AG09319 (cell line): ENCODE results near the gene TAF8.
A peak's percentile ranks its signal among the peaks of the same experiment; 100 is the strongest.

Experiments
- DNase-seq: peaks from one replicate; pipeline ENCODE4 v3.0.0-alpha.2; 2010; ENCODE audit warnings: low read depth; ENCODE audit errors: extremely low read depth
- TF ChIP-seq, protein P1 (sequence below): IDR thresholded peaks from 2 replicates; pipeline ENCODE4 v1.5.1; 2011; ENCODE audit warnings: low read depth, mild to moderate bottlenecking, inconsistent platforms, low read length, moderate library complexity

The TAF8 gene

DNA sequence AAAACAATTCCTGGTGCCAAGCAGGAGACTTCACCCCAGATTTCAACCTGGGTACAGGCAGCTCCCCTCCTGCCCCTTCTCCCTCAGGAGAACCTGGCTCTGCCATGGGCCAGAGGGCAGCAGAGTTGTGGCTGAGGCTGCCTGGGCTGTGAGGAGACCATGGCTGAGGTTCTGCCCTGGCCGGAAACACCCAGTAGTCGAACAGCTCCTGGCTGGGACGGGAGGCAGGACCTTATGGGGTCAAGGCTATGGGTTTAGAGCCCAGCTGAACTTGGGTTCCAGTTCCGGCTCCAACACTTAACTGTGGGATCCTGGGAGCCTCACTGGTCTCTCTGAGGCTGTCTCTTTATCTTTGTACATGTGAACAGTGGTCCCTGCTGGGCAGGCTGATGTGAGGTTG, 83.6 kb downstream of the TAF8 start:
- no peak for DNase-seq
- TF ChIP-seq, protein P1, sequence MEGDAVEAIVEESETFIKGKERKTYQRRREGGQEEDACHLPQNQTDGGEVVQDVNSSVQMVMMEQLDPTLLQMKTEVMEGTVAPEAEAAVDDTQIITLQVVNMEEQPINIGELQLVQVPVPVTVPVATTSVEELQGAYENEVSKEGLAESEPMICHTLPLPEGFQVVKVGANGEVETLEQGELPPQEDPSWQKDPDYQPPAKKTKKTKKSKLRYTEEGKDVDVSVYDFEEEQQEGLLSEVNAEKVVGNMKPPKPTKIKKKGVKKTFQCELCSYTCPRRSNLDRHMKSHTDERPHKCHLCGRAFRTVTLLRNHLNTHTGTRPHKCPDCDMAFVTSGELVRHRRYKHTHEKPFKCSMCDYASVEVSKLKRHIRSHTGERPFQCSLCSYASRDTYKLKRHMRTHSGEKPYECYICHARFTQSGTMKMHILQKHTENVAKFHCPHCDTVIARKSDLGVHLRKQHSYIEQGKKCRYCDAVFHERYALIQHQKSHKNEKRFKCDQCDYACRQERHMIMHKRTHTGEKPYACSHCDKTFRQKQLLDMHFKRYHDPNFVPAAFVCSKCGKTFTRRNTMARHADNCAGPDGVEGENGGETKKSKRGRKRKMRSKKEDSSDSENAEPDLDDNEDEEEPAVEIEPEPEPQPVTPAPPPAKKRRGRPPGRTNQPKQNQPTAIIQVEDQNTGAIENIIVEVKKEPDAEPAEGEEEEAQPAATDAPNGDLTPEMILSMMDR, result no peak

- TF ChIP-seq, protein P1, result no peak
- no peak for DNase-seq
These were observed 84.8 kb downstream of the TAF8 start for GRCh38 chr6:42135161-42135560.

DNA sequence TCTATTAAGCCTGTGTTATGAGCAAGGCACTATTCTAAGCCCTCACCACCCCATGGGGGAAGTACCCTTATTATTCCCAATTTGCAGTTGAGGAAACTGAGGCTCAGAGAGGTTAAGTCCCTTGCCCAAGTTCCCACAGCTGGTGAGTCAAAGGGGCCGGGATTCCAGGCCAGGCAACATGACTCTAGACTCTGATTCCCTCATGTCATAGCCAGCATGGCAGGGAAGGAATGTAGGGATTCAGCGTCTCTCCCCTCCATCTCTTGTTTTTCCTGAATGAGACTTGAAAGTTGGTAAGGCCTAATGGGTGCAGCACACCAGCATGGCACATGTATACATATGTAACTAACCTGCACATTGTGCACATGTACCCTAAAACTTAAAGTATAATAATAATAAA, 85.4 kb downstream of the TAF8 start:
- no peak for DNase-seq
- TF ChIP-seq, protein P1, result no peak

GRCh38 chr6:42136508-42137193, 86.3 kb downstream of the TAF8 start:
- TF ChIP-seq, protein P1, result peak; percentile 40
- DNase-seq, result no peak
